GM19351 (cell line): ENCODE measurements around the gene TPCN1.
"Not testable (repeated sequence)": the region's sequence is repeated elsewhere in the genome, so short reads cannot be mapped to it uniquely, and the experiment has no call there.

Source experiments
- ATAC-seq: cut with Tn5 transposase; IDR thresholded peaks from one replicate; pipeline ENCODE4 v1.9.1; 2021; ENCODE audit warnings: mild to moderate bottlenecking, moderate library complexity; ENCODE audit not compliant: unreplicated experiment

Gene TPCN1

DNA sequence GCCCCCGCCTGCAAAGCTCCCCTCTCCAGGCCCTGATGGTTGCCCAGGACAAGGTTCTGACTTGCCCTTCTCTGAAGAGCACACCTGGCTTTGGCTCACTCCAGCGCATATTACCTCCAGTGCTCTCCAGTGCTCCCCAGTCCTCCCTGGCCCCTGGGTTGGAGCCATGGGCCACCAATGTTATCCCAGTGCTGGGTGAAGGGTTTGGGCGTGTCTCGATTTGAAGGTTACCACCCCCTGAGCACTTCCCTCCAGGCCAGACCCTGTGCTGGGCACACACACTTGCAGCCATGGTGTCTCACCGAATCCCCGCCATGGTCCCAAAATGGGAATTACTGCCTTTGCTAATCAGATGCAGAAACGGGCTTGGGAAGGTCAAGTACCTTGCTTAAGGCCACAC, 24.7 kb upstream of the TPCN1 start:
- ATAC-seq: no peak

DNA sequence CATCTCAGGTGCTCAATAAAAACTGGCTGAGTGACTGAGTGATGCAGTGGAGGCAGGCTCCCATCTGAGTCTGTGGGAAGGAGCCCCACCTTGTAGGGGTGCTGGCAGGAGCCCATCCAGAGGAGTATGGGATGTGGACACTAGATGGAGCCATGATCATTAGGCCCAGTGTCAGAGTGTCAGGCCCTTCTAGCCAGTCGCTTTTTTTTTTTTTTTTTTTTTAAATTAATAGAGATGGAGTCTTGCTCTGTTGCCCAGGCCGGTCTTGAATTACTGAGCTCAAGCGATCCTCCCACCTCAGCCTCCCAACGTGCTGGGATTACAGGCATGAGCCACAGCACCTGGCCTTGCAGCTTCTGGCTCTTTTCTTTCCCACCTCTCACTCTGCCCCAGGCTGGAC, 24.3 kb upstream of the TPCN1 start:
- ATAC-seq: peak; percentile 89

DNA sequence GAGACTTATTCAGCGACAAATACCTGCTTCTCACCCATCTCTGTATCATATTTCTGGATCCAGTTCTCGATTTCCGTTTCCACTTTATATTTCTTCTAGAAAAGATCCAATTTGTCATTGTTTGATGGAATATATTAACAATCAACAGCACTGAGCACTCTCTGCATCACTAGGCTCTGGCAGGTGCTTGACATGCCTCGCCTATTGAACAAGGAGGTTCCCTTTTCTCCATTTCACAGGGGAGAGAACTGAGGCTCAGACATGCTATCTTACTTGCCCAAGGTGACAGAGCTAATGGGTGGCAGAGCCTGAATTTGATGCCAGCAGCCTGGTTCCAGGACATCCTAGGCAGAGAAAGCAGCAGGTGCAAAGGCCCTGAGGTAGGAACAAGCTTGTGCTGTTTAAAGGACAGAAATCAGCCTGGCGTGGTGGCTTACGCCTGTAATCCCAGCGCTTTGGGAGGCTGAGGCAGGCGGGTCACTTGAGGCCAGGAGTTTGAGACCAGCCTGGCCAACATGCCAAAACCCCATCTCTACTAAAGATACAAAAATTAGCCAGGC, 23.7 kb upstream of the TPCN1 start:
- no peak for ATAC-seq

DNA sequence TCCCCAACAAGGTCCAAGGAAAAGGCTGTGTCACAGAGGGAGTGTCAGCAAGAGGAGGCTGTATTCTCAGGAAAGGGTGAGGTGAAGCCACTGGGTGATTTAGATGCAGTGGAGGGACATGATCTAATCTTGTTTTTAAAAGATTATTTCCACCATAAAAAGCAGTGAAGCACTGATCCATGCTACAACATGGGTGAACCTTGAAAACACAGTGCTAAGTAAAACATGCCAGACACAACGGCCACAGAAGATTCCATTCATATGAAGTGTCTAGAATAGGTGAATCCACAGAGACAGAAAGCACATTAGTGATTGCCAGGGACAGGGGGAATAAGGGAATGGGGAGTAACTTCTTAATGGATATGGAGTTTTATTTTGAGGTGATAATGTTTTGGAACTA, 23.0 kb upstream of the TPCN1 start:
- no peak for ATAC-seq

DNA sequence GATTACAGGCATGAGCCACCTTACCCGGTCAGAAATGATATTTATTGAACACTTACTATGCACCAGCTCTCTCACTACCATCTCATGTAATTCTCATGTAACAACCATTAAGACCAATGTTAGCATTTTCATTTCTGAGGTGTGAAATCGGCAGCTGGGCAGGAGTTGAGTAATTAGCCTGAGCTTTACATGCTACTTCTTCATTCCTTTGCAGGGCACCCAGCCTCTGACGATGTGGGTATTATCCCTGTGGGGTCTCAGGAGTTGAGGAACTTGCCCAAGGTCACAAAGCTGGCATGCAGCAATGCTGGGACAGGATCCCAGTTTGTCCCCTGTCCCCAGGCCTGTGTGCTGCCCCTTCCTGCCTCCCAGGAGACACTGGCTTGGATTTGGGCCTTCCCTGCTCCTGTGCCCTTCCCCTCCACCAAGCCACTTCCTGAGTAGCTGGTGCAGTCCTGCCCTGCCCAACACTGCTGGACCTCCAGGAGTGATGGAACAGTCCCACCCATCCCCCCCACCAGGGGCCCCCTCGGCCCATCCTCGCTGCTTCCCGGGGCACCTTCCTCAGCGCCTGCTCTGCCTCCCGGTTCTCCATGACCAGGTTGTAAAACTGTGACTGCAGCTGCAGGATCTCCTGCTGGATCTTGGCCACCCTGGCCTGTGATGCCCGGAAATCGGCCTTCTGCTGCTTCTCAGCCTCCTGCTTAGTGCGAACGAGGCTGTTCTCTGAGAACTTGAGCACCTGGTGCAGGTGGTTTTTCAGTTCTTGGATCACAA, 21.1 kb upstream of the TPCN1 start:
- ATAC-seq: no peak

DNA sequence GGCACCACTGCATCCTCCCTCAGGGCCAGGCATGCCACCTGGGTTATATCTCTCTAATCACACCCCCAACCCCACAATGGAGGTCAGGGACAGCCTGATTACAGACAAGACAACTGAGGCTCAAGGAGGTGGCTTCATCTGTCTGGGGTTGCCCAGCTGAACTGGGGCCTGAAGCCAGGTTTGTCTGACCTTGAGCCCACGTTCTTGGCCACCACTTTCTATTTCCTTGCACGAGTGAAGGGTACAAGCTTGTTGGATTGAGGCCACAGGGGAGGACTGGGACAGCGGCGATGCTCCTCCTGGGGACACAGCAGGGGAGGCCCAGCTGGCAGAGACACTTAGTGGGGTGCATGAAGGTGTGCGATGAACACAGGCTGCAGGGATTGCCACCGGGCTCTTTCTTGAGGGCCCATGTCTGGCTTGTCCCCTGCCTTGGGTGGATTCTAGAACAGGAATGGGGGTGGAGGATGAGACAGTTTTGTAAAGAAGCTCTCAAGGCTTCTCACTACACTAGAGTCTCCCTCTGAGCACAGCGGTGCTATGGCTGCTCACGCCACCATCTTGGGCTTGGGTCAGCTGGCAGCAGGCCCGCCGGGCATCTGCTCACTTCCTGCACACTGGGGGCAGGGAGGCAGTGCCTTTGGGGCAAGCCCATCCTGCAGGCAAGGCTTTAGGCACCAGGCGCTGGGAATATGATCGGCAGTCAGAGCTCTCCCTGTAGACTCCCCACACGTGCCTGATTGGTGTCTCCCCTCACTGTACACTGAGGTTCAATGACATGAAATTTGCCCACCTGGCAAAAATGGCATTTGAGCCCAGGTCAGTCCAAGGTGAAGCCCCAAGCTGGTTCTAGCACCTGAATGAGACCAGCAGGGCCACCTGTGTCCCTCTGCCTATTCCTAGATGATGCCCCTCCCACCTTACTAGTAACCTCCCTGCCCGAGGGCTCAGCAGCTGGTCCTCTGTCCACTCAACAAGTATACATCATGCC, 19.8 kb upstream of the TPCN1 start:
- no peak for ATAC-seq

DNA sequence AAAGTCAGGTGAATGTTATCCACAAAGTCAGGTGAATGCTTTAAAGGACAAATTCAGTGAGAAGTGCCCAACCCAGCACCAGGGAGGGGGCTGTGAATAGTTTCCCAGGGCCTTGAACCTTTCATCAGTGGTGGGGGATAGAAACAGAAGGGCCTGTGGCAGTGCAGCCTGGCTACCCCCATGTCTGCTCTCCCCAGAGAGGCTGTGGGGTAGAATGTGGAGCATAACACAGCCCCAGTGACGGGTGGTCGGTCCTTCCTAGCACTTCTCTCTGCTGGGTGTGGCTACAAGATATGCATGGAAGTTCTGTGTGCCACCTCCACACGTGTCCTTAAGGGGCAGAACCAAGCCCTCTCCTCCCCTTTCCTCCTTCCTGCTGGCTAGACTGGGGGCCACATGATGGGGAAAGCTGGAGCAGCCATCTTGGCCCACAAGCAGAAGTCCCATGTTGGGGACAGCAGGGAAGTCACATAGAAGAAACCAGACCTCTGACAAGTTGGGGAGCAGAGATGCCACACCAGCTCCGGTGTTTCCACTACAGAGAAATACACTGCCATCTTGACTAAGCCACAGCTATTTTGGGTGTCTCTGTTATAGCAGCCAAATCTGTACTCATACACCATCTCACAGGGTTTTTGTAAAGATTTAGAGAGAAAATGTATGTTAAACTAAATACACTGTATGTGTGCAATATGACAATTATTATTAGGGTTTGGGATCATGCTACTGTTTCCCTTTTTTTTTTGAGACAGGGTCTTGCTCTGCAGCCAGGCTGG, 18.8 kb upstream of the TPCN1 start:
- ATAC-seq: no peak

DNA sequence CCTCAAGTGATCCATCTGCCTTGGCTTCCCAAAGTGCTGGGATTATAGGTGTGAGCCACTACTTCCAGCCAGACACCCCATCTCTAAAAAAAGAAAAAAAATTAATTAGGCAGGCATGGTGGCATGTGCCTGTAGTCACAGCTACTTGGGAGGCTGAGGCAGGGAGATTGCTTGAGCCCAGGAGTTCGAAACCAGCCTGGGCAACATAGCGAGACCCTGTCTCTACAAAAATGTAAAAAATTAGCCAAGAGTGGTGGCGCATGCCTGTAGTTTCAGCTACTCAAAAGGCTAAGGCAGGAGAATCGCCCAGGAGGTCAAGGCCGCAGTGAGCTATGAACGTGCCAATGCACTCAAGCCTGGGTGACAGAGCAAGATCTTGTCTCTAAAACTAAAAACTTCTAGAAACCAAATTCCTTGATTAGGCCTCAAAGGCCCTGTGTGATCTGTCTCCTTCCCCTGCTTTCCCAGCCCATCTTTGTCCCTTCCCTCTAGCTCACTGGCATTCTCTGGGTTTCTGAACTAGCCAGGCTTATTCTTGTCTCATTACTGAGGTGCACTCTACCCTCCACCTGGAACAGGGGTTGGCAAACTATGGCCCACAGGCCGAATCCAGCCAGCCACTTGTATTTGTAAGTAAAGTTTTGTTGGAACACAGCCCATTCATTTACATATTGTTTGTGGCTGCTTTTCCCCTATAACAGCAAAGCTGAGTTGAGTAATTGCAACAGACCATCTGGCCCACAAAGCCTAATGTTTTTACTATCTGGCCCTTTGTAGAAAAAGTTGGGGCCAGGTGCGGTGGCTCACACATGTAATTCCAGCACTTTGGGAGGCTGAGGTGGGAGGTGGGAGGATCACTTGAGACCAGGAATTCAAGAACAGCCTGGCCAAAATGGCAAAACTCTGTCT, 17.2 kb upstream of the TPCN1 start:
- ATAC-seq: no peak

DNA sequence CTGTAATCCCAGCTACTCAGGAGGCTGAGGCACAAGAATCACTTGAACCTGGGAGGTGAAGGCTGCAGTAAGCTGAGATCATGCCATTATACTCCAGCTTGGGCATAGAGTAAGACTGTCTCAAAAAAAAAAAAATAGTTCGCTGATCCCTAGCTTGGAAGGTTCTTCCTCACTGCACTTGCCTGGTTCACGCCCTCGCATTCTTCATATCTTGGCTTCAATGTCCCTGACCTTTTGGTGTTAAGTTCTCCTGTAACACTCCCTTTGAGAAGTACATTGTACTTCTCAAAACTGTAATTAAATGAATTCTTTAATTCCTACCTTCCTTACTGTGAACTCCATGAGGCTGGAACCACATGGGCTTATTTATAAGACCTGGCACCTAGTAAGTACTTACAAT, 16.5 kb upstream of the TPCN1 start:
- no peak for ATAC-seq

DNA sequence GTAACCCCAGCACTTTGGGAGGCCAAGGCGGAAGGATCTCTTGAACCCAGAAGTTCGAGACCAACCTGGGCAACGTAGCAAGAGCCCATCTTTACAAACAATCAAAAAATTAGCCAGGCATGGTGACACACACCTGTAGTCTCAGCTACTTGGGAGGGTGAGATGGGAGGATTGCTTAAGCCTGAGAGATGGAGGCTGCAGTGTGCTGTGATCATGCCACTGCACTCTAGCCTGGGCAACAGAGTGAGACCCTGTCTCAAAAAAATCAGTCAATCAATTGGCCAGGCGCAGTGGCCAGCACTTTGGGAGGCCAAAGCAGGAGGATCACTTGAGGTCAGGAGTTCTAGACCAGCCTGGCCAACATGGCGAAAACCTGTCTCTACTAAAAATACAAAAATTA, 14.5 kb upstream of the TPCN1 start:
- not testable (repeated sequence) for ATAC-seq

DNA sequence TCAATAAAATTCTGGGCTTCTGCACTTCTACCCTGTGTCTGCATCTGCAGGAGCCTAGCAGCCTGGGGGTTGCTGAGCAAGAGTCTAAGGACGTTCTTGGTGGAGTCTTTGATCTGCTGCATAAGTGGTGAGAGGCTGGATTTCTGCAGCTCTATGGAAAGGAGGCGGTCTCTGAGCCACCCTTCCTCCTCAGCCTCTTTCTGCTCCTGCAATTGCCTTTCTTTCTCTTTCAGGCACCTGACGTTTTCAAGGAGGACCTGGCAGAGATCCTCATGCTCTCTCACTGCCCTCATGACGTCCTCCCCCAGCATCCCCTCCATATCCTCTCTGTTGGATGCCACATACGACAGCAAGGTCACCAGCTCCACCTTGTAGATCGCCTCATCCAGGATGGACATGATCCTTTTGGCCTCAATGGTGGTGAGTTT, 13.6 kb upstream of the TPCN1 start:
- ATAC-seq: no peak

DNA sequence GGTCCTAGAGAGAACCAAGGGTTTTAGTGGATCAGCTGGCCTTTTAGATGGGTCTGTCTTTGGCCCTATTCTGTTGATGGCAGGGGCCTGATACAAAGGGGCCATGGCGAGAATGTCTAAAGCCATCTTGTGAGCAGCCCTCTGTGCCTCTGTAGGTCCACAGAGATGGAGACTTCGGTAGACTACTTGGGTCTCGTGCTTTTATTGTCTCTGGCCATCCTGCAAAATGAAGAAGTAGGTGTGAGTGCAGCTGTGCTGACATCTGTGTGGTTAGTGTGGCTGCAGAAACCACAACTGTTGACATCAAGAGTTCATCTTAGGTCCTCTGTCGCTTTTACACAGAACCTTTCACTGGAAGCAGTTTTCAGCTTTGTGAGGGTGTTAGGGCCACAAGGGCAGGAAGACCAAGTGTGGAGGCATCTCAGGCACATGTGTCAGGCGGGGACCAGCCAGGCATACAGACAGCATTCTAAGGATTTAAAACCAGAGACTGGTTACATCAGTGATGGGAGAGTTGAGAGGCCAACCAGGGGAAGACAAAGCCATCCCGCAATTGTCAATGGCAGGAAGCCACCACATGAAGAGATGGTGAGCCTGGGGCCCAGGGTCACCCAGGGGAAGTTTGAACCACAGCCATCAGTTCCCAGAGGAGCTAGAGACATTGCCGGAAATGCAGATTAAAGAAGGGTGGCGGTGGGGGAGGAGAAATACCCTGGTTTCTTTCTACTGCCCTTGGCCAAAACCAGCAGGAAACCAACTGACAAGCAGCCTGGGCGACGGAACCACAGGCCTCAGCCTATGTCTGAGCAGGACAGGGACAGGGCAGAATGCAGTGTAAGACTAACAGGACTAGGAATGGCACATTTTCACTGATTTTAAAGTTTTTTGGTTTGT, 13.0 kb upstream of the TPCN1 start:
- peak; percentile 82 for ATAC-seq

DNA sequence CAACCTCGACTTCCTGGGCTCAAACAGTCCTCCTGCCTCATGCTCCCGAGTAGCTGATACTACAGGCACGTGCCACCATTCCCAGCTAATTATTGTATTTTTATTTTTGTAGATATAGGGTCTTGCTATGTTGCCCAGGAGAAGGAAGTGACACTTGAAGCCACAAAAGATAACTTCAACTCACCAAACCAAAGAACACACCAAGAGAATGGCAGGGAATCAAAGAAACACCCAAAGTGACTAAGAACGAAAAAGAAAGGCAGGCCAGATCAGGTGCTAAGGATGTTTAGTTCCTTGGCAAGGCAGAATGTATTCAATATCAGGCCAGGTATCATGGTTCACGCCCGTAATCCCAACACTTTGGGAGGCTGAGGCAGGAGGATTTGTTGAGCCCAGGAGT, 10.1 kb upstream of the TPCN1 start:
- ATAC-seq: no peak

DNA sequence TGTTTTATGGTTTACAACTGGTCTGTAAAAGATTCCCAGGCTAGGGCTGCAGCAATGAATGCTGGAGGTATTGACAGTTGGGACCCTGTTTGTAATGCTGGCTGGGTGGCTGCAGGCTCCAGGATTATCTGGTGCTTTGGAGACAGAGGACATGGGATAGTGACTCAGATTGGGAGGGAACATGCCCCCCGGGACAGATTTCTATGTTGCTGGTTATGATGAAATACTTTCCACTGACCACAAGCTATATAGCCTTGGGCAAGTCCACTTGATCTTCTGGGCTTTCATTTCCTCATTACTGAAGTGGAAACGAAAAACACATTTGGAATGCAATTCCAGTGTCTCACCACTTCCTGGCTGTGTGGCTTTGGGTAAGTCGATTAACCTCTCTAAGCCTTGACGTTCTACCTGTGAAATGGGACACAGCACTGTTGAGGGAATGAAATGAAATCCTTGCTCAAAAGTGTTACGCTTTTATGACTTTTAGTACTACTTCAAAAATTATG, 6.3 kb upstream of the TPCN1 start:
- peak; percentile 79 for ATAC-seq

DNA sequence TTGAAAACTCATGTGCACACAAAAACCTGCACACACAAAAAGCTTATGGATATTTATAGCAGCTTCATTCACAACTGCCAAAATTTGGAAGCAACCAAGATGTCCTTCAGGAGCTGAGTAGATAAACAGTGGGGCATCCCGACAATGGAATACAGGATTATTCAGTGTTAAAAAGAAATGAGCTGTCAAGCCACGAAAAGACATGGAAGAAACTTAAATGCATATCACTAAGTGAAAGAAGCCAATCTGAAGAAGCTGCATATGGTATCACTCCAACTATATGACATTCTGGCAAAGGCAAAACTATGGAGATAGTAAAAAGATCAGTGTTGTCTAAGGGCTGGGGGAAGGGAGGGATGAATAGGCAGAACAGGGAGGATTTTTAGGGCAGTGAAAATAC, 5.2 kb upstream of the TPCN1 start:
- ATAC-seq: no peak

DNA sequence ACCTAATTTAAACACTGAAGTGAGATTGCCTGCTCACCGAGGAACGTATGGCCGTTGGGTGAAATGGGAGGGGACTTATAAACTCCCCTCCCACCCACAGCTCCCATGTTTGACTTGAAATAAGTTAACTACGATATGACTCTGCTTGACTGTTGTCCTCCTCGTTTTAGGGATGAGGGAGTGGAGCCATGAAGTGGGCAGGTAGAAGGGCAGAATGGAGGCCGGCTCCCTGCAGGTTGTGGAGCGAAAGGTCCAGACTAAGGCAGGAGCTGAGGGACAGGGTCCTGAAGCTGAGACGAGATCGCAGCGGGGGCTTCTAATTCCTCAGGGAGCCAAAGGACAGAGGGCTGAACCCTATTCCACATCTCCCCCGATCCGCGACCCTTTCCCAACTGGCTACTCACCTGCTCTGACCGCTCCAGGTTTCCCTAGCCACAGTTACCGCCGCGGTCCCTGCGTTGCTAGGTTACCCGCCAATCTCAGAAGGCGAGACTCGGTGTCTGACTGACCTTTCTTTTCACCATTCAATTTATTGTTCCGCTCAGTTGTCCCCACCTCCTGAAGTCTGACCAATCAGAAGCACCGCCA, 577 bp upstream of the TPCN1 start:
- peak; percentile 1 for ATAC-seq

DNA sequence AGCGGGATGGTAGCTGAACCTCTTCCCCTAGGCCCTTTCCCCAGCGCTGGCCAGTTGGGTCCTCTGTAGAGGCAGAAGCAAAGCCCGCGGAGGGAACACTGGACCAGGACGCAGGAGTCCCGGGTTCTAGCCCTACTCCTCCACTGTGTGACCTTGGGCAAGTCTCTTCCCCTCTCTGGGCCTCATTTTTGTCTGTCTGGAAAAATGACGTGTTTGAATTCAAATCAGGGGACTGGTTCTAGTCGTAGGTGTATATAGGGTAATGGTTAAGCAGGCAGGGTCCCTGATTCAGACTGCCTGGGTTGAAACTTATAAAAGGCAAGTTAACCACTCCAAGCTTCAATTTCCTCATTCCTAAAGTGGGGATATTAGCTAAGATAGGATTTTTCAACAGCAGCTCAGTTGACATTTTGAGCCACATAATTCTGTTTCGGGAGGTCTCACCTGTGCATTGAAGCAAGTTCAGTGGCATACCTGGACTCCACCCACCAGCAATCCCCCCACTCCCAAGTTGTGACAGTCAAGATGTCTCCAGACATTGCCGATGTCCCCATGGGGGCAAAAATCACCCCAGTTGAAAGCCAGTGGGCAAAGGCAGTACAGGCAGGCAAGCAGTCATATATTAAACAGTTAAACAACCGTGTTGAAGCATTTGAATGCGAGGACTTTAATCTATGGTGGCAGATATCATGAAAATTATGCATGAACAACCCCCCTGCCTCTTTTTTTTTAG, 899 bp downstream of the TPCN1 start:
- no peak for ATAC-seq
